Adrenal gland (tissue), 5 donors: ENCODE measurements around the gene SDK2.

Experiments
- CTCF ChIP-seq, 6 experiments: fragments of 450-650 bp in 4 of 6; fragments of 200-600 bp in 2 of 6; sonication (generic) in 1 of 6; IDR thresholded peaks; 1 replicate in 5 of 6; 2 replicates in 1 of 6; pipeline versions ENCODE4 v1.5.1 to v1.8.0; 2016 to 2021; ENCODE audit warnings: antibody characterized with exemption in 6 of 6, mild to moderate bottlenecking in 2 of 6, moderate library complexity in 1 of 6
- POLR2A ChIP-seq, 2 donors: fragments of 450-650 bp; IDR thresholded peaks; one replicate each; pipeline ENCODE4 v1.6.1; 2017; ENCODE audit warnings: antibody characterized with exemption in 2 of 2, mild to moderate bottlenecking in 2 of 2, moderate library complexity in 1 of 2
- donor health status: DM: no; HTN: no; CAD: no.

- TF ChIP-seq POLR2A (IDR thresholded peaks at IDR 0.05) (no peak), CTCF (IDR thresholded peaks at IDR 0.05) (no peak)
These were observed 10.5 kb downstream of the SDK2 start for GRCh38 chr17:73633736-73634135.
